Right atrium auricular region (tissue), 2 donors: Measurements from ENCODE around the gene COASY. TPM values are rescaled to one million over a fixed set of nuclear protein-coding genes. Genes with fewer than 3 reads are reported as not detected.
A peak's percentile ranks its signal among the peaks of the same experiment; 100 is the strongest.
"Not testable (repeated sequence)": the region's sequence is repeated elsewhere in the genome, so short reads cannot be mapped to it uniquely, and the experiment has no call there.

Source experiments
- DNase-seq: peaks from one replicate; pipeline ENCODE4 v3.0.0-alpha.2; 2019; ENCODE audit warnings: low spot score
- H3K27ac ChIP-seq, 2 donors: fragments of 200-600 bp; sonication (generic); 1 replicate in 1 of 2; 2 replicates in 1 of 2; pipeline ENCODE4 v1.5.1; 2016 to 2019
- H3K27me3 ChIP-seq, 2 donors: fragments of 200-600 bp; sonication (generic); one replicate each; pipeline versions ENCODE4 v1.5.1 to v1.6.0; 2017 to 2019
- H3K36me3 ChIP-seq: fragments of 200-600 bp; sonication (generic); one replicate; pipeline ENCODE4 v1.5.1; 2016
- H3K4me1 ChIP-seq, 2 donors: fragments of 200-600 bp; sonication (generic); one replicate each; pipeline versions ENCODE4 v1.5.1 to v1.6.0; 2017 to 2019
- H3K4me3 ChIP-seq, 2 donors: fragments of 200-600 bp; sonication (generic); 1 replicate in 1 of 2; 2 replicates in 1 of 2; pipeline ENCODE4 v1.5.1; 2017 to 2019; ENCODE audit warnings: mild to moderate bottlenecking in 1 of 2, moderate library complexity in 1 of 2
- H3K9me3 ChIP-seq, 2 donors: fragments of 200-600 bp; sonication (generic); one replicate each; pipeline ENCODE4 v1.5.1; 2019
- CTCF ChIP-seq, 2 donors: fragments of 200-600 bp; sonication (generic); IDR thresholded peaks; one replicate each; pipeline ENCODE4 v1.5.1; 2019; ENCODE audit warnings: antibody characterized with exemption in 2 of 2
- total RNA-seq, 2 donors: library from RNA; depleted of rRNA; stranded (reverse); fragments of >200 nt; gene quantifications; one replicate each; pipeline ENCODE4 v1.1.0, GENCODE V29; 2016

The COASY gene
- total RNA-seq, 2 donors from 2014 or later: 18.1 to 19.0 TPM

GRCh38 chr17:42547001-42547461, 14.9 kb upstream of the COASY start:
- Histone ChIP-seq H3K4me3 (no peak overlapping the region), H3K27ac (no peak overlapping the region), H3K9me3 (no peaks in the 10 kb centered on the region), H3K36me3 (peaks cover 8% of the 10 kb centered on the region), H3K4me1 (peaks cover 0 to 16% of the 10 kb centered on the region in 2 donors), H3K27me3 (no peaks in the 10 kb centered on the region)
- TF ChIP-seq CTCF (IDR thresholded peaks at IDR 0.05): no peak
- DNase-seq: no peak

- TF ChIP-seq CTCF (IDR thresholded peaks at IDR 0.05): no peak
- no peaks in the 10 kb centered on the region for H3K9me3 ChIP-seq
- peaks cover 0 to 16% of the 10 kb centered on the region in 2 donors for H3K4me1 ChIP-seq
- H3K27me3 ChIP-seq: no peaks in the 10 kb centered on the region
- peaks cover 5% of the 10 kb centered on the region for H3K36me3 ChIP-seq
- H3K27ac ChIP-seq: no peak overlapping the region
- no peak for DNase-seq
- H3K4me3 ChIP-seq: peak overlapping the region in 1 of 2 donors; percentile 40
These were observed 14.3 kb upstream of the COASY start for GRCh38 chr17:42547698-42548069.

GRCh38 chr17:42548070-42548837, 13.7 kb upstream of the COASY start:
- no peak for DNase-seq
- H3K9me3 ChIP-seq: no peaks in the 10 kb centered on the region
- H3K36me3 ChIP-seq: no peaks in the 10 kb centered on the region
- H3K4me1 ChIP-seq: peaks cover 0 to 18% of the 10 kb centered on the region in 2 donors
- no peaks in the 10 kb centered on the region for H3K27me3 ChIP-seq
- H3K4me3 ChIP-seq: peak overlapping the region in 1 of 2 donors; percentile 40
- TF ChIP-seq CTCF (IDR thresholded peaks at IDR 0.05): peak in 1 of 2 donors; percentile 42
- H3K27ac ChIP-seq: no peak overlapping the region

- peaks cover 0 to 27% of the 10 kb centered on the region in 2 donors for H3K4me1 ChIP-seq
- DNase-seq: no peak
- no peaks in the 10 kb centered on the region for H3K27me3 ChIP-seq
- no peaks in the 10 kb centered on the region for H3K36me3 ChIP-seq
- no peak for TF ChIP-seq CTCF (IDR thresholded peaks at IDR 0.05)
- H3K27ac ChIP-seq: no peak overlapping the region
- H3K9me3 ChIP-seq: no peaks in the 10 kb centered on the region
- no peak overlapping the region for H3K4me3 ChIP-seq
These were observed 12.8 kb upstream of the COASY start for GRCh38 chr17:42548993-42549755.

GRCh38 chr17:42552736-42553135, 9.2 kb upstream of the COASY start, which contains the start of gene HSD17B1:
HSD17B1 (plus strand) TSS chr17:42552923; CDS start chr17:42552934, 11 bp downstream.
- not testable (repeated sequence) for H3K36me3 ChIP-seq, H3K9me3 ChIP-seq, DNase-seq, H3K27me3 ChIP-seq
- H3K4me1 ChIP-seq: peaks cover 0 to 37% of the 10 kb centered on the region in 2 donors
- H3K27ac ChIP-seq: peak within 1 kb of the TSS in 1 of 2 donors; percentile 84
- H3K4me3 ChIP-seq: peak within 1 kb of the TSS in 1 of 2 donors; percentile 63
